Ovary (tissue), 9 donors: ENCODE results near the gene MMS19. TPM values are rescaled to one million over a fixed set of nuclear protein-coding genes. Genes with fewer than 3 reads are reported as not detected.

Experiments
- DNase-seq, 5 donors: peaks; one replicate each; pipeline ENCODE4 v3.0.0-alpha.2; 2019 to 2020
- H3K27ac ChIP-seq, 2 donors: fragments of 200-600 bp; one replicate each; pipeline versions ENCODE4 v1.5.1 to v1.8.0; 2019 to 2022
- H3K27me3 ChIP-seq: fragments of 200-600 bp; one replicate; pipeline ENCODE4 v1.8.0; 2022
- H3K36me3 ChIP-seq: fragments of 200-600 bp; sonication (generic); one replicate; pipeline ENCODE4 v1.5.1; 2019
- H3K4me1 ChIP-seq: one replicate; pipeline ENCODE4 v1.8.1; 2013; ENCODE audit warnings: mild to moderate bottlenecking, moderate library complexity; ENCODE audit not compliant: insufficient read depth
- H3K4me3 ChIP-seq: fragments of 200-600 bp; sonication (generic); one replicate; pipeline ENCODE4 v1.5.1; 2017
- H3K9me3 ChIP-seq, 2 donors: fragments of 200-600 bp in 1 of 2; sonication (generic) in 1 of 2; one replicate each; pipeline versions ENCODE4 v1.5.1 to v1.8.1; 2013 to 2019; ENCODE audit warnings: mild to moderate bottlenecking in 1 of 2, moderate library complexity in 1 of 2
- EP300 ChIP-seq: sonication (generic); formaldehyde crosslinking; IDR thresholded peaks from one replicate; pipeline ENCODE4 v1.6.1; 2017; ENCODE audit warnings: antibody characterized with exemption
- POLR2A ChIP-seq: fragments of 450-650 bp; IDR thresholded peaks from one replicate; pipeline ENCODE4 v1.6.1; 2017; ENCODE audit warnings: antibody characterized with exemption, mild to moderate bottlenecking, moderate library complexity
- WGBS, 3 donors: extraction: QIAGEN DNeasy Blood & Tissue Kit in 1 of 3; methylation state at CpG; one replicate each; pipeline versions ENCODE4 v1.1.5 to v1.1.7; 2013 to 2017; 5-methylcytosine and 5-hydroxymethylcytosine counted together
- intact Hi-C, 4 donors: fragments of 100-400 bp; cut with DNase I; formaldehyde crosslinking; loops; one replicate each; pipeline versions ENCODE4 v1.11.0 to v1.15.1; 2022 to 2023
- polyA plus RNA-seq, 2 donors: library from polyadenylated mRNA; stranded (reverse); fragments of 200-250 nt in 1 of 2; fragments of 350-450 nt in 1 of 2; fragmentation: Illumina TruSeq in 1 of 2; extraction: RNeasy Lipid Tissue Mini Kit (QIAGEN cat#74804) in 1 of 2; gene quantifications; one replicate each; pipeline ENCODE4 v1.2.3, GENCODE V29; 2013 to 2014
- total RNA-seq, 7 donors: library from RNA; depleted of rRNA in 2 of 7; stranded (reverse); fragments of >200 nt in 2 of 7; fragmentation: NEBNext Ultra II Directional in 3 of 7; extraction: Animal tissue kit (Norgen Biotek cat#: 25700) in 3 of 7; gene quantifications; one replicate each; pipeline versions ENCODE4 v1.1.0 to v1.2.4, GENCODE V29; 2016 to 2023
- TF ChIP-seq, protein P1 (sequence below), 3 donors: fragments of 450-650 bp in 2 of 3; fragments of 200-600 bp in 1 of 3; IDR thresholded peaks; one replicate each; pipeline versions ENCODE4 v1.5.1 to v1.8.0; 2016 to 2022; ENCODE audit warnings: antibody characterized with exemption in 3 of 3, mild to moderate bottlenecking in 1 of 3
- donor health status: DM: no; HTN: no; CAD: no; lungs with moderate emphysema.
- donor health status: DM: no; HTN: no; CAD: no.
- donor health status: Bipolar disorder and iron deficiency.
- donor health status: DM: yes; HTN: yes; CAD: no.
- donor health status: DM: no; HTN: no; CAD: no.
- donor health status: DM: yes; HTN: yes; CAD: no.

Gene MMS19
- total and polyA plus RNA-seq, 9 donors = 45.3 to 63.6 (median 56.4) TPM

DNA sequence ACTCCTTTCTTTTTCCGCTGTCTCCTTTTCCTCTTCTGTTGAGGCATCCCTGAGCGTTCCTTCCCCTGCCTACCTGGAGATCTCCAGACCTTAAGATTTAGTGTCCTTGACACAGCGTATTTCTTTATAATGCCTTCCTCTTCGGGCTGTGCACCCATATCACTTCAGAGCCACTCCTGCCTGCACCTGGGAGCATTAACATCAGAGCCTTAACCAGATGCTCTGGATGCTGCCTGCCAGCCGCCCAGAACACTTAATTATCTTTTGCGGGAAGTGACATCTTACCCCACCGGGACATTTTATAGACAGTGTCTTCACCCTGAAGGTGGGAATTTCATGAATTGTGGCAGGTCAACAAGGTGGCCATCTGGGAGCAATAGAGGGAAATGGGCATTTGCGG is 24.7 kb upstream of the MMS19 start:
- H3K4me3 ChIP-seq = no peak overlapping the region
- H3K27ac ChIP-seq = no peak overlapping the region
- no peaks in the 10 kb centered on the region for H3K36me3 ChIP-seq
- peaks cover 4% of the 10 kb centered on the region for H3K4me1 ChIP-seq
- no peaks in the 10 kb centered on the region for H3K27me3 ChIP-seq
- no peak for DNase-seq
- no peak for TF ChIP-seq POLR2A
- 83 to 87% (median 85%) methylated on average over 8 of the region's 8 CpGs for WGBS, 3 donors
- H3K9me3 ChIP-seq = no peaks in the 10 kb centered on the region
- intact Hi-C loops = no loop called here

DNA sequence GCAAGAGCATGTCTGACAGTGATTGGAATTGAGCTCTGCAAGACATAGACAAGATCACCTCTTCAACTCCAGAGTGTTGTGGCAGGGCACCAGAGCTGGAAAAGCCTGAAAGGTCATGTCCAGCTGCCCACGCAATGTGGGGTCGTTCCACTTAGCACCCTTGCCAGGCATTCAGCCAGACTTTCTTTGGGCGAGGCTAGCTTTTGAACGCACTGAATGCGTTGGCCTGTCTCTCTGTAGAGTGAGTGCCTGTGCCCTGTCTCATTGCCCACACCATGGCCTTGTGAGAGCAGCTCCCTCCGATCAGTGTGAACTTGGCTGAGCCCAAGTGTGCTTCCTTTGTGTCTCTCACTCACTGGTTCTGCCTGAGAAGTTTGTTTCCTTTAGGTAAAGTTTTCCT is 23.8 kb upstream of the MMS19 start:
- Histone ChIP-seq H3K9me3 (no peaks in the 10 kb centered on the region), H3K4me3 (no peak overlapping the region), H3K27me3 (no peaks in the 10 kb centered on the region), H3K4me1 (peaks cover 6% of the 10 kb centered on the region), H3K27ac (no peak overlapping the region), H3K36me3 (no peaks in the 10 kb centered on the region)
- DNase-seq = peak in 1 of 5 donors; percentile 23
- WGBS, 3 donors = 73 to 85% (median 76%) methylated on average over 6 of the region's 6 CpGs
- intact Hi-C loops = no loop called here
- TF ChIP-seq, protein P1, sequence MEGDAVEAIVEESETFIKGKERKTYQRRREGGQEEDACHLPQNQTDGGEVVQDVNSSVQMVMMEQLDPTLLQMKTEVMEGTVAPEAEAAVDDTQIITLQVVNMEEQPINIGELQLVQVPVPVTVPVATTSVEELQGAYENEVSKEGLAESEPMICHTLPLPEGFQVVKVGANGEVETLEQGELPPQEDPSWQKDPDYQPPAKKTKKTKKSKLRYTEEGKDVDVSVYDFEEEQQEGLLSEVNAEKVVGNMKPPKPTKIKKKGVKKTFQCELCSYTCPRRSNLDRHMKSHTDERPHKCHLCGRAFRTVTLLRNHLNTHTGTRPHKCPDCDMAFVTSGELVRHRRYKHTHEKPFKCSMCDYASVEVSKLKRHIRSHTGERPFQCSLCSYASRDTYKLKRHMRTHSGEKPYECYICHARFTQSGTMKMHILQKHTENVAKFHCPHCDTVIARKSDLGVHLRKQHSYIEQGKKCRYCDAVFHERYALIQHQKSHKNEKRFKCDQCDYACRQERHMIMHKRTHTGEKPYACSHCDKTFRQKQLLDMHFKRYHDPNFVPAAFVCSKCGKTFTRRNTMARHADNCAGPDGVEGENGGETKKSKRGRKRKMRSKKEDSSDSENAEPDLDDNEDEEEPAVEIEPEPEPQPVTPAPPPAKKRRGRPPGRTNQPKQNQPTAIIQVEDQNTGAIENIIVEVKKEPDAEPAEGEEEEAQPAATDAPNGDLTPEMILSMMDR (IDR thresholded peaks at IDR 0.05) = no peak
- TF ChIP-seq POLR2A (no peak), EP300 (no peak)

DNA sequence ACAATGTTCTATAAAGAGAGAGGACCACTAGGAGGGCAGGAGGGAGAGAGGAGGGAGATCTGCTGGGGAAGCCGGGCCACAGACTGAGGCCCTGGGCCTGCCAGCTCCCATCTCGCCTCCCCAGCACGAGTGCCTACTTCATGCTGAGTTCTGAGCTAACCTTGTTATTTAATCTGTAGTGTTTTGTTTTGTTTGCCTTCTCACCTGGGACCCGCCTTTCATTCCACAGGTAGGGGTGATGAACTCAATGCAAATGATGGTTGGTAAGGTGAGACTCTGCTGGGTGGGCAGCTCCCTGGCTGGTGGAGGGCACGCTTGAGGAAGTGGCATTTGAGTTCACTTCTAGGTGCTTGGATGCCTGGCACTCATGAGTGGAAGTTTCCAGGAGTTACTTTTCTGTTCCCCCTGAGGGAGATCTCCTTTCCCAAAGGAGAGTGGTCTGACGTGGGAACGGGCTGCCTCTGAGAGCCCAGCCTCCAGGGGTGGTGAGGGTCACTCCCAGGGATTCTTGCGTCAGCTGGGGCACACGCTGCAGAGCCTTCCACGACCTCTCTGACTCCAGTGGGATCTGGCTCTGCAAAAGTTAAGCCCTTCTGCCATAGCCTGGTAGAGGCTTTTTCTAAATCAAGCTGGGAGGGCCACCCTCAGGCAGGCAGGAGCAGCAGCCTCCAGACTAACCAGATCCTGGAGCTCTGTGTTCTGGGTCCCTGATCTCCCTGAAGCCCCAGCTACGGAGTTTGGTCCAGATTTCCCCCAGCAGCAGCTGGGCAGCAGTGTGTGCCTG is 22.9 kb upstream of the MMS19 start:
- no peak for DNase-seq
- Histone ChIP-seq H3K36me3 (no peaks in the 10 kb centered on the region), H3K27ac (no peak overlapping the region), H3K4me1 (peaks cover 6% of the 10 kb centered on the region), H3K27me3 (no peaks in the 10 kb centered on the region), H3K9me3 (no peaks in the 10 kb centered on the region), H3K4me3 (no peak overlapping the region)
- TF ChIP-seq, protein P1 (IDR thresholded peaks at IDR 0.05) = no peak
- intact Hi-C loops = no loop called here
- WGBS, 3 donors = 90 to 93% (median 91%) methylated on average over 11 of the region's 11 CpGs

DNA sequence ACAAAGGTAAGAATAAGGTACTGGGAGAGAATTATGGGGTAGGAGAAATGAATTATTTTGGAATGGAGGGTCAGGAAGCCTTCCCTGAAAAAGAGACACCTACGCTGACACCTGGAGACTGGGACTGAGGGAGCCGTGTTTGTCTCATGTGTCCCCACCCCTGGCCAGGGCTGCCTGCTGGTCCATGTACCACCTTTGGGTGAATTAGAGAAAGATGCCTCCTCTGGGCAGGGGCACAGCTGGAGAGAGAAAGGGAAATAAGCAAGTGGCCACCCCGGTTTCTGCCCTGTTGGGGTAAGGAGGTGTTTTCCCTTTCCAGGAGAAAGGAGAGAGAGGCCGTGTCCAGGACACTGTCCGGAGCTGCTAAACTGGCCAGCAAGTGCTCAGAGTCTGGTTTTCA is 22.3 kb upstream of the MMS19 start:
- DNase-seq = no peak
- 77 to 93% (median 88%) methylated on average over 5 of the region's 5 CpGs for WGBS, 3 donors
- no peaks in the 10 kb centered on the region for H3K9me3 ChIP-seq
- no peak overlapping the region for H3K4me3 ChIP-seq
- no peak for TF ChIP-seq POLR2A
- TF ChIP-seq EP300 = no peak
- no peaks in the 10 kb centered on the region for H3K27me3 ChIP-seq
- no peak overlapping the region for H3K27ac ChIP-seq
- intact Hi-C loops = no loop called here
- no peaks in the 10 kb centered on the region for H3K36me3 ChIP-seq
- H3K4me1 ChIP-seq = peaks cover 6% of the 10 kb centered on the region

DNA sequence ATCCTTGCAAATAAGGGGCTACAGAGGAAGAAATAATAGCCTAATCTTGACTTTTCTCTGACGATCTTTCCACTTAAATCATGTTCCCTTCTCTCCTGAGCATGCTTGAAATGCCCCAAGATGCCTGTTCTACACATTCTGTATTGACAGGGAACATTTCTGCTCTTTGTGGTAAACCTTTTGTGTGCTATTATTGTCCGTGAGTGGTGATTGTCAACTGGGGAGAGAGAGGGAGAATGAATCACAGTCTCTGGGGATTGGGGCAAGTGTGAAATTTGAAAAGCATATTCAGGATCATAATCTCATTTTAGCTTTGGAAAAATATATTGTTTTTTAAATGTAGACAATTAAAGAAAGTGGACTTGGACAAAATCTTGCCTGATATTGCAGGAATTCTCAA is 21.1 kb upstream of the MMS19 start:
- intact Hi-C loops = no loop called here
- H3K27me3 ChIP-seq = no peaks in the 10 kb centered on the region
- no peaks in the 10 kb centered on the region for H3K36me3 ChIP-seq
- 39 to 67% (median 53%) methylated on average over 2 of the region's 2 CpGs for WGBS, 3 donors
- DNase-seq = no peak
- H3K9me3 ChIP-seq = no peaks in the 10 kb centered on the region
- no peak overlapping the region for H3K4me3 ChIP-seq
- peaks cover 6% of the 10 kb centered on the region for H3K4me1 ChIP-seq
- no peak for TF ChIP-seq POLR2A
- no peak for TF ChIP-seq EP300
- TF ChIP-seq, protein P1 (IDR thresholded peaks at IDR 0.05) = no peak
- no peak overlapping the region for H3K27ac ChIP-seq
